ENCODE data around the gene PSG7.

DNA sequence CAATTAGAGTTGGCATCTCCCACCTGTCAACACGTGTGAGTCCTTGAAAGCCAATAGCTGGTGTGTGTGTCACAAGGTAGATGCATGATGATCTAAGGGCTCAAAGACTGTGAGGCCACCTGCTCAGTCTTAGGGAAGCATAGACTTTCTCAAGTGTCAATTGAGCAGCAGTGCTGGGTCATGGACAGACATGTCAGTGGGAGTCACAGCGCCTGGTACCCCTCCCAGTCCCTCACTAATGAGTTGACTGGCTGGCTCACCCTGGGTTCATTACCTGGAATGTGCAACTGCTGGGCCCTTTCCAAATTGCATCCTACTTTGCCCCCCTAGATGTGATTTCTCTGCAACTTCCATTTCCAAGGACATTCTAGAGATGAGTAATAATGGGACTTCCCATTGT lies 10.2 kb downstream of the PSG7 start:
- TF ChIP-seq, protein P1, sequence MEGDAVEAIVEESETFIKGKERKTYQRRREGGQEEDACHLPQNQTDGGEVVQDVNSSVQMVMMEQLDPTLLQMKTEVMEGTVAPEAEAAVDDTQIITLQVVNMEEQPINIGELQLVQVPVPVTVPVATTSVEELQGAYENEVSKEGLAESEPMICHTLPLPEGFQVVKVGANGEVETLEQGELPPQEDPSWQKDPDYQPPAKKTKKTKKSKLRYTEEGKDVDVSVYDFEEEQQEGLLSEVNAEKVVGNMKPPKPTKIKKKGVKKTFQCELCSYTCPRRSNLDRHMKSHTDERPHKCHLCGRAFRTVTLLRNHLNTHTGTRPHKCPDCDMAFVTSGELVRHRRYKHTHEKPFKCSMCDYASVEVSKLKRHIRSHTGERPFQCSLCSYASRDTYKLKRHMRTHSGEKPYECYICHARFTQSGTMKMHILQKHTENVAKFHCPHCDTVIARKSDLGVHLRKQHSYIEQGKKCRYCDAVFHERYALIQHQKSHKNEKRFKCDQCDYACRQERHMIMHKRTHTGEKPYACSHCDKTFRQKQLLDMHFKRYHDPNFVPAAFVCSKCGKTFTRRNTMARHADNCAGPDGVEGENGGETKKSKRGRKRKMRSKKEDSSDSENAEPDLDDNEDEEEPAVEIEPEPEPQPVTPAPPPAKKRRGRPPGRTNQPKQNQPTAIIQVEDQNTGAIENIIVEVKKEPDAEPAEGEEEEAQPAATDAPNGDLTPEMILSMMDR (IDR thresholded peaks at IDR 0.05; ENCODE audit: insufficient read depth, low read length, poor library complexity, severe bottlenecking) = no peak
- no peak for TF ChIP-seq EZH2phosphoT487 (conservative IDR thresholded peaks at IDR 0.05; ENCODE audit: low read length)

All from SU-DHL-6 (cell line).